ENCODE results near the gene AP4S1. TPM values are rescaled to one million over a fixed set of nuclear protein-coding genes. Genes with fewer than 3 reads are reported as not detected.

AP4S1 gene
- total and polyA plus RNA-seq, 2 of the 8 experiments (the other 6 are each of a cell fraction or from before 2014, with no cell fraction given) = 2.8 to 9.9 TPM

DNA sequence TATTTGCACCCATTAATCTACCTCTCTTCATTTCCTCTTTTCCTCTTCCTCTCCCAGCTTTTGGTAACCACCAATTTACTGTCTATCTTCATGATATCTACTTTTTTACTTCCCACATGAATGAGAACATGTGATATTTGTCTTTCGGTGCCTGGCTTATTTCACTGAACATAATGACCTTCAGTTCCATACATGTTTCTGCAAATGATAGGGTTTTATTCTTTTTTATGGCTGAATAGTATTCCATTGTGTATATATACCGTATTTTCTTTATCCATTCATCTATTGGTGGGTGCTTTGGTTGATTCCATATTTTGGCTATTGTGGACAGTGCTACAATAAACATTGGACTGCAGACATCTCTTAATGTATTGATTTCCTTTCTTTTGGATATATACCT is 49.7 kb downstream of the AP4S1 start:
- TF ChIP-seq CBX8 (IDR thresholded peaks at IDR 0.05; ENCODE audit: borderline replicate concordance, low read depth, low read length) = no peak
- Histone ChIP-seq H4K5ac (ENCODE audit: insufficient read length, low read depth, low read length) (no peak overlapping the region), H3K56ac (replicated peaks; ENCODE audit: insufficient read length, low read depth, low read length) (no peak overlapping the region), H2BK20ac (ENCODE audit: low read length) (no peak overlapping the region), H2BK5ac (ENCODE audit: low read depth, low read length) (no peak overlapping the region), H2BK120ac (replicated peaks; ENCODE audit: low read depth, low read length) (no peak overlapping the region), H3K4me2 (ENCODE audit: insufficient read depth in 1 of 2, low read depth in 2 of 2, low read length in 2 of 2) (no peak overlapping the region), H3K14ac (ENCODE audit: insufficient read length) (no peak overlapping the region), H2AK5ac (ENCODE audit: low read depth, low read length) (no peak overlapping the region), H3K18ac (ENCODE audit: extremely low read depth, low read length) (no peak overlapping the region), H3K79me2 (ENCODE audit: control insufficient read depth in 1 of 2, insufficient read depth in 2 of 2, low read length in 2 of 2) (no peaks in the 10 kb centered on the region), H3K4ac (replicated peaks; ENCODE audit: insufficient read length, low read depth, low read length) (no peak overlapping the region), H2BK12ac (ENCODE audit: low read depth, low read length) (no peak overlapping the region), H2BK15ac (ENCODE audit: low read length) (no peak overlapping the region), H2AFZ (ENCODE audit: low read length) (no peak overlapping the region), H3K27me3 (replicated peaks in 1 of 4; ENCODE audit: control insufficient read depth in 3 of 4, extremely low read depth in 1 of 4, insufficient read depth in 3 of 4, low read length in 3 of 4) (no peaks in the 10 kb centered on the region), H3K79me1 (ENCODE audit: low read depth, low read length) (no peaks in the 10 kb centered on the region; the same call in 1 of the 2 replicates), H4K91ac (replicated peaks; ENCODE audit: insufficient read length, low read length) (no peak overlapping the region), H3K23me2 (ENCODE audit: low read depth, low read length) (no peaks in the 10 kb centered on the region), H3K9me3 (ENCODE audit: insufficient read depth in 2 of 2, low read depth in 1 of 2, low read length in 1 of 2) (no peaks in the 10 kb centered on the region), H4K20me1 (replicated peaks in 1 of 2; ENCODE audit: control insufficient read depth in 1 of 2, insufficient read depth in 2 of 2, low read length in 2 of 2) (no peaks in the 10 kb centered on the region), H3K27ac (ENCODE audit: low read depth, low read length) (no peak overlapping the region), H4K8ac (ENCODE audit: extremely low read depth, insufficient read depth, low read length) (no peak overlapping the region), H3K4me1 (replicated peaks in 1 of 4; ENCODE audit: control insufficient read depth in 3 of 4, insufficient read depth in 4 of 4, low read length in 3 of 4) (no peaks in the 10 kb centered on the region), H3K36me3 (ENCODE audit: control insufficient read depth in 2 of 4, insufficient read depth in 4 of 4, low read length in 3 of 4) (peaks cover 0 to 8% (median 0%) of the 10 kb centered on the region in 4 experiments; a peak in 2 of 8 replicates), H3K23ac (ENCODE audit: insufficient read length) (no peak overlapping the region), H3K9ac (replicated peaks in 1 of 4; ENCODE audit: extremely low read depth in 1 of 4, low read depth in 3 of 4, low read length in 3 of 4) (no peak overlapping the region), H3K4me3 (ENCODE audit: extremely low read depth in 1 of 4, insufficient read depth in 2 of 4, low read depth in 3 of 4, low read length in 4 of 4) (no peak overlapping the region)
- ChIA-PET CTCF (ENCODE audit: partially characterized antibody) (interaction anchor here (0.6 to 1.4 kb wide), 2 partner anchors 7 to 67 kb away, joined by 4 to 5 read pairs; no protein-coding TSS in a partner anchor), POLR2A (ENCODE audit: partially characterized antibody) (interaction anchor here (1.9 kb wide), 1 partner anchor 49 kb away, joined by 7 read pairs; the partner anchor contains the start of genes AP4S1 and STRN3)
- FAIRE-seq (no peak), DNase-seq (ENCODE audit: low read depth in 1 of 2, low spot score in 2 of 2) (no peak)
- 97% methylated on average over 2 of the region's 2 CpGs; no CpG with 5 or more reads in 1 of the 2 experiments for WGBS, 2 experiments (ENCODE audit: extremely low coverage in 1 of 2, insufficient coverage in 1 of 2, insufficient read length in 1 of 2, insufficient replicate concordance in 2 of 2, low coverage in 1 of 2, low lambda C conversion rate in 2 of 2, missing lambda C conversion rate in 1 of 2)
